ENCODE data around the gene DNAJC16.

The DNAJC16 gene

GRCh38 chr1:15621975-15622374, 95.3 kb downstream of the DNAJC16 start:
- DNase-seq (ENCODE audit: low read depth in 1 of 2, low spot score in 1 of 2), result no peak
- Histone ChIP-seq H3K4me3 (replicated peaks; ENCODE audit: insufficient read depth, low read length) (no peak overlapping the region), H3K27me3 (ENCODE audit: insufficient read depth, poor library complexity, severe bottlenecking) (no peaks in the 10 kb centered on the region), H3K27ac (replicated peaks) (no peak overlapping the region)
- TF ChIP-seq SPI1 (IDR thresholded peaks at IDR 0.05; ENCODE audit: borderline replicate concordance, low read depth) (no peak), CTCF (IDR thresholded peaks at IDR 0.05; ENCODE audit: insufficient read depth, low read length) (no peak), GABPA (IDR thresholded peaks at IDR 0.05; ENCODE audit: low read depth) (no peak), POLR2AphosphoS5 (IDR thresholded peaks at IDR 0.05; ENCODE audit: low read depth) (no peak), REST (IDR thresholded peaks at IDR 0.05; ENCODE audit: insufficient replicate concordance, low read depth) (no peak)

- DNase-seq (ENCODE audit: low read depth in 1 of 2, low spot score in 1 of 2), result no peak
- no peak for TF ChIP-seq SPI1 (IDR thresholded peaks at IDR 0.05; ENCODE audit: borderline replicate concordance, low read depth)
- no peak for TF ChIP-seq POLR2AphosphoS5 (IDR thresholded peaks at IDR 0.05; ENCODE audit: low read depth)
- no peak for TF ChIP-seq REST (IDR thresholded peaks at IDR 0.05; ENCODE audit: insufficient replicate concordance, low read depth)
- TF ChIP-seq GABPA (IDR thresholded peaks at IDR 0.05; ENCODE audit: low read depth), result no peak
- no peak for TF ChIP-seq CTCF (IDR thresholded peaks at IDR 0.05; ENCODE audit: insufficient read depth, low read length)
- Histone ChIP-seq H3K4me3 (replicated peaks; ENCODE audit: insufficient read depth, low read length) (no peak overlapping the region), H3K27me3 (ENCODE audit: insufficient read depth, poor library complexity, severe bottlenecking) (no peaks in the 10 kb centered on the region), H3K27ac (replicated peaks) (no peak overlapping the region)
Observed at GRCh38 chr1:15622712-15623373, 96.2 kb downstream of the DNAJC16 start.

DNA sequence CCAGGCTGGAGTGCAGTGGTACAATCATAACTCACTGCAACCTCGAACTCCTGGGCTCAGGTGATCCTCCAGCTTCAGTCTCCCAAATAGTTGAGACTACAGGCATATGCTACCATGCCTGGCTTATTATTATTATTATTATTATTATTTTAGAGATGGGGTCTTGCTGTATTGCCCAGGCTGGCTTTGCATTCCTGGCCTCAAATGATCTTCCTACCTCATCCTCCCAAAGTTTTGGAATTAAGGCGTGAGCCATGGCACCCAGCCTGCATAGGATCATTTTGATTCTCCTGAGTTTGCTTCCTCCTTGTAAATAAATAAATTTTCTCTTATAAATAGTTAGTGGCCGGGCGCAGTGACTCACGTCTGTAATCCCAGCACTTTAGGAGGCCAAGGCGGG, 96.8 kb downstream of the DNAJC16 start:
- TF ChIP-seq SPI1 (IDR thresholded peaks at IDR 0.05; ENCODE audit: borderline replicate concordance, low read depth) (no peak), REST (IDR thresholded peaks at IDR 0.05; ENCODE audit: insufficient replicate concordance, low read depth) (no peak), POLR2AphosphoS5 (IDR thresholded peaks at IDR 0.05; ENCODE audit: low read depth) (no peak), GABPA (IDR thresholded peaks at IDR 0.05; ENCODE audit: low read depth) (no peak), CTCF (IDR thresholded peaks at IDR 0.05; ENCODE audit: insufficient read depth, low read length) (no peak)
- Histone ChIP-seq H3K27me3 (ENCODE audit: insufficient read depth, poor library complexity, severe bottlenecking) (no peaks in the 10 kb centered on the region), H3K27ac (replicated peaks) (no peak overlapping the region), H3K4me3 (replicated peaks; ENCODE audit: insufficient read depth, low read length) (no peak overlapping the region)
- no peak for DNase-seq (ENCODE audit: low read depth in 1 of 2, low spot score in 1 of 2)

Data from HL-60 (cell line).